HepG2 (cell line): Measurements from ENCODE around the gene PRR22. TPM values are rescaled to one million over a fixed set of nuclear protein-coding genes. Genes with fewer than 3 reads are reported as not detected.

ENCODE experiments used
- ARID2 ChIP-seq: sonication (generic); formaldehyde crosslinking; IDR thresholded peaks from 2 replicates; pipeline ENCODE4 v1.8.1; 2022; ENCODE audit warnings: mild to moderate bottlenecking, missing genetic modification reagents, borderline replicate concordance
- DMAP1 ChIP-seq: IDR thresholded peaks from 2 replicates; pipeline ENCODE4 v1.6.1; 2016
- HMGA1 ChIP-seq: sonication (generic); formaldehyde crosslinking; conservative IDR thresholded peaks from 2 replicates; pipeline ENCODE4 v1.4.0; 2020; ENCODE audit warnings: missing genetic modification reagents
- JARID2 ChIP-seq: sonication (generic); formaldehyde crosslinking; IDR thresholded peaks from 2 replicates; pipeline ENCODE4 v1.8.1; 2023; ENCODE audit warnings: missing genetic modification reagents, inconsistent platforms; ENCODE audit not compliant: insufficient replicate concordance
- MBNL3 ChIP-seq: fragments of 250-450 bp; sonication (Bioruptor Pico); conservative IDR thresholded peaks from 2 replicates; pipeline ENCODE4 v1.8.0; 2022; ENCODE audit warnings: mild to moderate bottlenecking, inconsistent platforms
- PBX3 ChIP-seq: sonication (generic); formaldehyde crosslinking; IDR thresholded peaks from 2 replicates; pipeline ENCODE4 v1.8.1; 2023; ENCODE audit warnings: missing genetic modification reagents, inconsistent platforms, borderline replicate concordance
- PLRG1 ChIP-seq: fragments of 450-650 bp; conservative IDR thresholded peaks from 2 replicates; pipeline ENCODE4 v1.6.1; 2016
- RXRA ChIP-seq: sonication (generic); formaldehyde crosslinking; IDR thresholded peaks from 2 replicates; pipeline ENCODE4 v1.5.1; 2020; ENCODE audit warnings: missing genetic modification reagents
- SKI ChIP-seq: fragments of 450-650 bp; IDR thresholded peaks from one replicate; pipeline ENCODE4 v1.6.1; 2018; ENCODE audit warnings: mild to moderate bottlenecking; ENCODE audit not compliant: partially characterized antibody
- SOX13 ChIP-seq, 3 experiments: fragments of 450-650 bp in 1 of 3; sonication (generic) in 1 of 3; formaldehyde crosslinking in 1 of 3; IDR thresholded peaks in 2 of 3; conservative IDR thresholded peaks in 1 of 3; 2 replicates each; pipeline versions ENCODE4 v1.5.0 to v1.6.1; 2016 to 2020; ENCODE audit warnings: antibody characterized with exemption in 1 of 3, mild to moderate bottlenecking in 1 of 3, missing compliant biosample characterization in 1 of 3, missing genetic modification reagents in 1 of 3, moderate library complexity in 1 of 3
- SOX5 ChIP-seq: IDR thresholded peaks from 2 replicates; pipeline ENCODE4 v1.6.1; 2016; ENCODE audit warnings: borderline replicate concordance
- XBP1 ChIP-seq: sonication (generic); formaldehyde crosslinking; IDR thresholded peaks from 2 replicates; pipeline ENCODE4 v1.5.0; 2020; ENCODE audit warnings: missing genetic modification reagents
- ZBED4 ChIP-seq: sonication (generic); formaldehyde crosslinking; IDR thresholded peaks from 2 replicates; pipeline ENCODE4 v1.4.0; 2020; ENCODE audit warnings: missing genetic modification reagents, borderline replicate concordance
- ZFX ChIP-seq: sonication (generic); formaldehyde crosslinking; IDR thresholded peaks from 2 replicates; pipeline ENCODE4 v1.4.0; 2020; ENCODE audit warnings: mild to moderate bottlenecking, low read depth, missing genetic modification reagents, moderate library complexity
- ZNF264 ChIP-seq: sonication (generic); formaldehyde crosslinking; IDR thresholded peaks from 2 replicates; pipeline ENCODE4 v1.4.0; 2020; ENCODE audit warnings: missing genetic modification reagents
- ZNF280D ChIP-seq: sonication (generic); formaldehyde crosslinking; IDR thresholded peaks from 2 replicates; pipeline ENCODE4 v1.5.1; 2020; ENCODE audit warnings: mild to moderate bottlenecking, missing genetic modification reagents
- ZNF572 ChIP-seq: sonication (generic); formaldehyde crosslinking; IDR thresholded peaks from 2 replicates; pipeline ENCODE4 v1.5.1; 2020; ENCODE audit warnings: mild to moderate bottlenecking, missing genetic modification reagents
- ZNF788 ChIP-seq: sonication (generic); formaldehyde crosslinking; IDR thresholded peaks from 2 replicates; pipeline ENCODE4 v1.5.0; 2020; ENCODE audit warnings: mild to moderate bottlenecking, missing genetic modification reagents, borderline replicate concordance
- ZNF883 ChIP-seq: sonication (generic); formaldehyde crosslinking; IDR thresholded peaks from 2 replicates; pipeline ENCODE4 v1.5.1; 2020; ENCODE audit warnings: mild to moderate bottlenecking, missing genetic modification reagents; ENCODE audit errors: not compliant biosample characterization
- polyA plus RNA-seq, 8 experiments: library from polyadenylated mRNA; depleted of rRNA in 3 of 8; stranded (reverse) in 7 of 8; unstranded in 1 of 8; fragments of >200 nt; fragmentation: Illumina TruSeq in 4 of 8; extraction: Trizol in 4 of 8; gene quantifications; 2 replicates each; pipeline versions ENCODE4 v1.2.1 to v1.2.3, GENCODE V29; 2011 to 2016; ENCODE audit warnings: low read depth in 4 of 8, missing spikeins in 1 of 8, mixed read lengths in 1 of 8; ENCODE audit not compliant: insufficient read depth in 1 of 8
- total RNA-seq, 5 experiments: library from RNA; depleted of rRNA; stranded (reverse); fragments of >200 nt; fragmentation: Illumina TruSeq; extraction: Trizol; gene quantifications; 2 replicates each; pipeline ENCODE4 v1.2.3, GENCODE V29; 2016; ENCODE audit warnings: low read depth in 1 of 5

Gene PRR22
- total and polyA plus RNA-seq, 2 of the 13 experiments (the other 11 are each of a cell fraction or from before 2014, with no cell fraction given): 0.84 to 2.3 TPM

GRCh38 chr19:5790559-5791520 is 6.3 kb upstream of the PRR22 start, which contains the start of gene DUS3L (continued):
- TF ChIP-seq PBX3 (CRISPR knock-in tag) (no peak), HMGA1 (CRISPR knock-in tag) (no peak), ZNF280D (CRISPR knock-in tag) (peak; percentile 71), DMAP1 (CRISPR knock-in tag) (peak; percentile 100), SOX5 (CRISPR knock-in tag) (no peak; the same call in 1 of the 2 replicates), MBNL3 (no peak), ZNF264 (no peak), SOX13 (IDR thresholded peaks at IDR 0.05) (no peak), SOX13 (CRISPR knock-in tag; conservative IDR thresholded peaks at IDR 0.05 in 1 of 2, IDR thresholded peaks at IDR 0.05 in 1 of 2) (peak in 1 of 2 experiments; percentile 22; a peak in 2 of 4 replicates), PLRG1 (no peak), ZBED4 (peak; percentile 54; the same call in 1 of the 2 replicates), XBP1 (CRISPR knock-in tag) (no peak), SKI (no peak), RXRA (CRISPR knock-in tag) (peak; percentile 79; the same call in 1 of the 2 replicates), ZNF572 (CRISPR knock-in tag) (no peak), ARID2 (CRISPR knock-in tag) (peak; percentile 31; the same call in 1 of the 2 replicates), ZNF883 (CRISPR knock-in tag) (peak; percentile 96), ZFX (peak; percentile 89), JARID2 (CRISPR knock-in tag) (no peak), ZNF788 (CRISPR knock-in tag) (peak; percentile 93)
